ENCODE measurements around the gene NRXN2.
A peak's percentile ranks its signal among the peaks of the same experiment; 100 is the strongest.

The NRXN2 gene

GRCh38 chr11:64745189-64745520, 22.2 kb upstream of the NRXN2 start (continued):
- TF ChIP-seq ZNF266 (tag by site-specific recombination; IDR thresholded peaks at IDR 0.05; ENCODE audit: low read depth) (no peak), ZBTB11 (tag by site-specific recombination; conservative IDR thresholded peaks at IDR 0.05; ENCODE audit: low read depth) (no peak), ZBTB48 (tag by site-specific recombination; IDR thresholded peaks at IDR 0.05) (no peak), ZNF621 (tag by site-specific recombination; IDR thresholded peaks at IDR 0.05) (no peak), GLIS2 (tag by site-specific recombination; IDR thresholded peaks at IDR 0.05) (0 out of 2 replicates have a peak, but pooled peaks have one; percentile 31), ZNF223 (tag by site-specific recombination; IDR thresholded peaks at IDR 0.05) (no peak)

- no peak overlapping the region; the same call in 1 of the 2 replicates for H3K27ac ChIP-seq (ENCODE audit: extremely low read depth, low read depth, low read length)
- no peak for TF ChIP-seq ZBTB44 (tag by site-specific recombination; IDR thresholded peaks at IDR 0.05)
- TF ChIP-seq ZNF624 (tag by site-specific recombination; IDR thresholded peaks at IDR 0.05), result no peak
- H3K4me1 ChIP-seq (ENCODE audit: control insufficient read depth, insufficient read depth, low read length), result no peaks in the 10 kb centered on the region
- no peaks in the 10 kb centered on the region for H3K36me3 ChIP-seq (ENCODE audit: control insufficient read depth in 2 of 2, insufficient read depth in 1 of 2, low read length in 2 of 2)
- ChIA-PET CTCF (interaction anchor here (0.5 to 3.9 kb wide), 14 partner anchors 8 to 401 kb away, joined by 3 to 22 read pairs (median 4); partner anchors contain the start of gene PYGM), POLR2A (interaction anchor here (0.5 to 2.1 kb wide), 4 partner anchors 15 to 582 kb away, joined by 3 to 8 read pairs (median 4); partner anchors contain the start of genes PYGM and SF1)
- peak overlapping the region; percentile 20 for H3K4me3 ChIP-seq (ENCODE audit: low read depth, low read length)
- no peaks in the 10 kb centered on the region for H3K9me3 ChIP-seq (ENCODE audit: control insufficient read depth, insufficient read depth, low read depth, low read length)
Observed at GRCh38 chr11:64744544-64745188, 21.7 kb upstream of the NRXN2 start.

GRCh38 chr11:64743591-64744543, 20.9 kb upstream of the NRXN2 start, which contains the start of gene RASGRP2:
Gene RASGRP2 (minus strand): TSS chr11:64744142. CDS start chr11:64742866, 1,276 bp downstream.
- POLR2A ChIA-PET, result interaction anchor here (0.5 to 2.1 kb wide), 3 partner anchors 35 to 177 kb away, joined by 3 to 8 read pairs (median 3); partner anchors contain the start of gene SF1
- H3K4me3 ChIP-seq (ENCODE audit: low read depth, low read length), result peak within 1 kb of the TSS; percentile 26
- CTCF ChIA-PET, result interaction anchor here (0.6 to 3.9 kb wide), 26 partner anchors 9 to 958 kb away, joined by 3 to 22 read pairs (median 4); partner anchors contain the start of gene PYGM
- no peak within 1 kb of the TSS; the same call in 1 of the 2 replicates for H3K27ac ChIP-seq (ENCODE audit: extremely low read depth, low read depth, low read length)
- H3K9me3 ChIP-seq (ENCODE audit: control insufficient read depth, insufficient read depth, low read depth, low read length), result no peaks in the 10 kb centered on the region
- no peaks in the 10 kb centered on the region for H3K36me3 ChIP-seq (ENCODE audit: control insufficient read depth in 2 of 2, insufficient read depth in 1 of 2, low read length in 2 of 2)
- H3K4me1 ChIP-seq (ENCODE audit: control insufficient read depth, insufficient read depth, low read length), result no peaks in the 10 kb centered on the region
- peak; percentile 67; the same call in 1 of the 2 replicates for TF ChIP-seq EGR2 (tag by site-specific recombination; IDR thresholded peaks at IDR 0.05; ENCODE audit: low read depth)
- peak; percentile 25; the same call in 1 of the 2 replicates for TF ChIP-seq ZEB2 (tag by site-specific recombination; IDR thresholded peaks at IDR 0.05)
- no peak for TF ChIP-seq ZNF785 (tag by site-specific recombination; IDR thresholded peaks at IDR 0.05)
- TF ChIP-seq MYNN (tag by site-specific recombination; IDR thresholded peaks at IDR 0.05; ENCODE audit: borderline replicate concordance), result no peak
- TF ChIP-seq KLF10 (tag by site-specific recombination; IDR thresholded peaks at IDR 0.05), result 0 out of 2 replicates have a peak, but pooled peaks have one; percentile 46
- TF ChIP-seq ZNF600 (tag by site-specific recombination; IDR thresholded peaks at IDR 0.05), result peak; percentile 88
- TF ChIP-seq FEZF1 (tag by site-specific recombination; IDR thresholded peaks at IDR 0.05), result no peak
- no peak for TF ChIP-seq ZNF513 (tag by site-specific recombination; IDR thresholded peaks at IDR 0.05)
- no peak for TF ChIP-seq ZBTB17 (tag by site-specific recombination; IDR thresholded peaks at IDR 0.05)
- no peak for TF ChIP-seq ZNF112 (tag by site-specific recombination; IDR thresholded peaks at IDR 0.05)
- no peak for TF ChIP-seq ZNF529 (tag by site-specific recombination; IDR thresholded peaks at IDR 0.05; ENCODE audit: insufficient replicate concordance)
- peak; percentile 72 for TF ChIP-seq HIC1 (tag by site-specific recombination; IDR thresholded peaks at IDR 0.05)
- TF ChIP-seq ZNF23 (tag by site-specific recombination; IDR thresholded peaks at IDR 0.05; ENCODE audit: borderline replicate concordance), result no peak
